Kidney (tissue), 14 donors: ENCODE data around the gene NRG3. TPM values are rescaled to one million over a fixed set of nuclear protein-coding genes. Genes with fewer than 3 reads are reported as not detected.

ENCODE experiments used
- DNase-seq, 5 donors: peaks; one replicate each; pipeline ENCODE4 v3.0.0-alpha.2; 2013 to 2020
- FAIRE-seq: peaks from 2 replicates; lab custom pipeline; 2012; peaks lifted over from hg19 to GRCh38; lab: Jason Lieb, UNC
- H3K27ac ChIP-seq, 2 donors: one replicate each; pipeline ENCODE4 v1.7.0; 2013; ENCODE audit warnings: low read depth in 2 of 2, low read length in 2 of 2, inconsistent platforms in 1 of 2
- H3K27me3 ChIP-seq: one replicate; pipeline ENCODE4 v1.7.1; 2013; ENCODE audit warnings: low read length, inconsistent platforms; ENCODE audit not compliant: control insufficient read depth, insufficient read depth
- H3K36me3 ChIP-seq, 3 donors: one replicate each; pipeline versions ENCODE4 v1.7.0 to v1.7.1; 2013; ENCODE audit warnings: low read length in 3 of 3, control low read depth in 1 of 3, inconsistent platforms in 1 of 3; ENCODE audit not compliant: insufficient read depth in 3 of 3, control insufficient read depth in 2 of 3
- H3K4me1 ChIP-seq, 3 donors: one replicate each; pipeline versions ENCODE4 v1.7.0 to v1.7.1; 2013; ENCODE audit warnings: low read length in 3 of 3, inconsistent platforms in 1 of 3, low read depth in 1 of 3; ENCODE audit not compliant: control insufficient read depth in 2 of 3, insufficient read depth in 2 of 3
- H3K4me3 ChIP-seq, 3 donors: one replicate each; pipeline versions ENCODE4 v1.7.0 to v1.8.1; 2013; ENCODE audit warnings: low read length in 3 of 3, control low read depth in 1 of 3, inconsistent platforms in 1 of 3
- H3K9ac ChIP-seq, 3 donors: one replicate each; pipeline versions ENCODE4 v1.7.0 to v1.7.1; 2013; ENCODE audit warnings: low read length in 3 of 3, control low read depth in 1 of 3, inconsistent platforms in 1 of 3
- H3K9me3 ChIP-seq, 3 donors: one replicate each; pipeline versions ENCODE4 v1.7.0 to v1.7.1; 2013; ENCODE audit warnings: low read length in 3 of 3, control low read depth in 1 of 3, inconsistent platforms in 1 of 3; ENCODE audit not compliant: control insufficient read depth in 2 of 3, insufficient read depth in 1 of 3
- intact Hi-C: fragments of 100-400 bp; cut with DNase I; formaldehyde crosslinking; loops from one replicate; pipeline ENCODE4 v1.11.1; 2022
- polyA plus RNA-seq: library from polyadenylated mRNA; stranded (reverse); fragments of 350-450 nt; fragmentation: Illumina TruSeq; extraction: RNeasy Lipid Tissue Mini Kit (QIAGEN cat#74804); gene quantifications from one replicate; pipeline ENCODE4 v1.2.3, GENCODE V29; 2014; ENCODE audit warnings: low read depth, low replicate concordance; ENCODE audit not compliant: insufficient read depth
- total RNA-seq: library from RNA; stranded (reverse); fragmentation: NEBNext Ultra II Directional; extraction: Animal tissue kit (Norgen Biotek cat#: 25700); gene quantifications from one replicate; pipeline ENCODE4 v1.2.1, GENCODE V29; 2021
- TF ChIP-seq, protein P1 (sequence below): IDR thresholded peaks from 3 replicates; pipeline ENCODE4 v1.5.1; 2012; ENCODE audit warnings: mild to moderate bottlenecking, moderate library complexity, borderline replicate concordance; ENCODE audit not compliant: insufficient read depth; ENCODE audit errors: extremely low read depth
- donor health status: control.
- donor health status: control.
- donor health status: control.
- donor health status: control.
- donor health status: control.
- donor health status: DM: yes; HTN: yes; CAD: no.
- donor health status: Normal renal cell carcinoma (clear cell type).

Gene NRG3
- total and polyA plus RNA-seq, 2 donors from 2014 or later, result 0.62 to 5.4 TPM

DNA sequence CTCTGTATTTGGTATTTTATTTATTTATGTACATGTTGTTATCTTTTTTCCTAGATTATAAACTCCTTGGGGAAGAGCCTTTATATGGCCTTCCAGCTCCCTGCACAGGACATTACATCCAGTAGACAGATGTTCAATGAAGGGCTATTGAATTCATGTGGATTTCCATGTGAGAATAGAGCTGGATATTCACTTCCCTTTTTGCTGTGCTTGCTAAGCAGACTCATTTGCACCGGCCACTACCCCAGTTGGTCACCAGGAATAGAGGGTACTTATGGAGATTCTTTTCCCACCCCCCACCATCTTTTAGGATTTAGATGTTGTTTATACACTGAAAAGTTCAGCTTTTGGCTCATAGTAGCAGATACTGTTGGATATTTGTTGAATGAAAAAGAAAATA is 374.1 kb downstream of the NRG3 start:
- FAIRE-seq, result no peak
- Histone ChIP-seq H3K4me3 (no peak overlapping the region), H3K27ac (no peak overlapping the region), H3K9ac (no peak overlapping the region), H3K4me1 (no peaks in the 10 kb centered on the region), H3K9me3 (no peaks in the 10 kb centered on the region), H3K27me3 (no peaks in the 10 kb centered on the region), H3K36me3 (no peaks in the 10 kb centered on the region)
- DNase-seq, result no peak
- intact Hi-C loops, result no loop called here
- TF ChIP-seq, protein P1, sequence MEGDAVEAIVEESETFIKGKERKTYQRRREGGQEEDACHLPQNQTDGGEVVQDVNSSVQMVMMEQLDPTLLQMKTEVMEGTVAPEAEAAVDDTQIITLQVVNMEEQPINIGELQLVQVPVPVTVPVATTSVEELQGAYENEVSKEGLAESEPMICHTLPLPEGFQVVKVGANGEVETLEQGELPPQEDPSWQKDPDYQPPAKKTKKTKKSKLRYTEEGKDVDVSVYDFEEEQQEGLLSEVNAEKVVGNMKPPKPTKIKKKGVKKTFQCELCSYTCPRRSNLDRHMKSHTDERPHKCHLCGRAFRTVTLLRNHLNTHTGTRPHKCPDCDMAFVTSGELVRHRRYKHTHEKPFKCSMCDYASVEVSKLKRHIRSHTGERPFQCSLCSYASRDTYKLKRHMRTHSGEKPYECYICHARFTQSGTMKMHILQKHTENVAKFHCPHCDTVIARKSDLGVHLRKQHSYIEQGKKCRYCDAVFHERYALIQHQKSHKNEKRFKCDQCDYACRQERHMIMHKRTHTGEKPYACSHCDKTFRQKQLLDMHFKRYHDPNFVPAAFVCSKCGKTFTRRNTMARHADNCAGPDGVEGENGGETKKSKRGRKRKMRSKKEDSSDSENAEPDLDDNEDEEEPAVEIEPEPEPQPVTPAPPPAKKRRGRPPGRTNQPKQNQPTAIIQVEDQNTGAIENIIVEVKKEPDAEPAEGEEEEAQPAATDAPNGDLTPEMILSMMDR, result no peak

DNA sequence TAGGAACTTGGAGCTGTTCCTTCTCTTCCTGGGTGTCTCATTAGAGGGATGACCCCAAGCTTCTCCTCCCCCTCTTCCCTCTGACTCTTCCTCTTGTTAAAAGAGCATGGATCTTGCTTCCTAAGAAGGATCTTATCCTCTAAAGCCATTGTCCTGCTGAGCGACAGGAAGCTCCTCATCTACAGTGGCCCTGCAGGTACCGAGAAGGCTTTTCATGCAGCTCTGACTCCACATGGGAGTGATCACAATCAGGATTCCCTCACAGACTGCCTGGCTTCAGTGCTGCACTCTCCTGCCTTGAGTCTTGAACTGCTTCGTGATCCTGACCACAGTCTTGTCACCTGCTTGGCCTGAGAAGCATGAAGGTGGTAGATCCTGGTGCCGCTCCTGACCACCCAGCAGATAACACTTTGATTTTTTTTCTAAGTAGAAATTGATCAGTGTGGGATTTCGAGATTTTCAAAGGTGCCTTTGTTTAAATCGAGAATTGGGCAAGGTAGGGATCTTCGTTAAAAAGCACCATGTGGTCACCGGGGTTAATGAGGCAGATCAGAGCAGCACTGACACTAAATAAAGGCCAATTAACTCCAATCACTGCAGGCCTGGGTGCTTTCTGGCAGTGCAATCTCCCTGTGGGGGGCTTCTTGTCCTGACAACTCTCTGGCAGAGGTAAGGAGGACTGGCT is 376.4 kb downstream of the NRG3 start:
- DNase-seq, result no peak
- Histone ChIP-seq H3K27me3 (no peaks in the 10 kb centered on the region), H3K4me3 (no peak overlapping the region), H3K36me3 (no peaks in the 10 kb centered on the region), H3K4me1 (no peaks in the 10 kb centered on the region), H3K27ac (no peak overlapping the region), H3K9me3 (no peaks in the 10 kb centered on the region), H3K9ac (no peak overlapping the region)
- no peak for FAIRE-seq
- TF ChIP-seq, protein P1, result no peak
- intact Hi-C loops, result no loop called here

DNA sequence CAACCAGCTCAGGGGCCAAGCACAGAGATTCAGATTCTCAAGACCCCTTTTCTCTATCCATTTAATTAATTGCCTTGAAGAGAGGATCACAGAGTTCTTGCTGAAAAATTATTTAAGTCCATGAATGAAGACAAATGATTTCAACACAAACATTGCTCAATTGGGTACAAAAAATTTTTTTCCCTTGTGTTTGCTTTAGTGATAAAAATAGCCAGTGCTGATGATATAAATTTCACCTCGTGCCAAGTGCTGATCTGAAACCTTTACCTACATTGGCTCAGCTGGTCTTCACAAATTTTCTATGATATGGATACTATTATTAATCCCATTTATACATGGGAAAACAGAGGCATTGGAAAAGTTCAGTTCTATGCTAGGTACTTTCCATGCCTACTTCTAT is 377.1 kb downstream of the NRG3 start:
- intact Hi-C loops, result no loop called here
- H3K36me3 ChIP-seq, result no peaks in the 10 kb centered on the region
- no peak overlapping the region for H3K27ac ChIP-seq
- no peak overlapping the region for H3K4me3 ChIP-seq
- TF ChIP-seq, protein P1, result no peak
- no peak for DNase-seq
- FAIRE-seq, result no peak
- no peaks in the 10 kb centered on the region for H3K27me3 ChIP-seq
- H3K9ac ChIP-seq, result no peak overlapping the region
- no peaks in the 10 kb centered on the region for H3K9me3 ChIP-seq
- no peaks in the 10 kb centered on the region for H3K4me1 ChIP-seq

DNA sequence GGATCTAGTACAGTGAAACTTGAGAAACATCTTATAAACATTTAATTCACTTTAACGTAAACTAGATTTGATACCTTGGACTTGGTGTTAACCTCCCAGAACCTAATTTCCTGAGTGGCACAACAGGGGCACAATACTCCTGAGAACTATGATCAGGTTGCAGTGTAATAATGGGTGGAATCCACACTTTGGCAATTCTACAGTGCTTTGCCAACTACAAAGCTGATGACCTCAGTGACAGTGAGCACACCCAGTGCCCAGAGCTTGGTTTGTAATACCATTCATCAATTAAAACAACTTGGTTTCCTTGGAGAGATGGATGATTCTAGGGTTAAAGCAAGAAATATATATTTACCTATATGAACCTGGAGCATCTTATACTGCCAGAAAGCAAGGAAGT is 379.2 kb downstream of the NRG3 start:
- H3K27ac ChIP-seq, result no peak overlapping the region
- intact Hi-C loops, result no loop called here
- DNase-seq (no peak), FAIRE-seq (no peak)
- no peaks in the 10 kb centered on the region for H3K4me1 ChIP-seq
- no peak overlapping the region for H3K4me3 ChIP-seq
- H3K36me3 ChIP-seq, result no peaks in the 10 kb centered on the region
- no peak overlapping the region for H3K9ac ChIP-seq
- TF ChIP-seq, protein P1, result no peak
- H3K27me3 ChIP-seq, result no peaks in the 10 kb centered on the region
- no peaks in the 10 kb centered on the region for H3K9me3 ChIP-seq
